Ishikawa (cell line): Measurements from ENCODE around the gene HECTD4.

Experiments
- CEBPB ChIP-seq: IDR thresholded peaks from 2 replicates; pipeline ENCODE4 v1.6.1; 2012
- CREB1 ChIP-seq: IDR thresholded peaks from 2 replicates; pipeline ENCODE4 v1.6.1; 2012; ENCODE audit warnings: low read depth
- EGR1 ChIP-seq: IDR thresholded peaks from 2 replicates; pipeline ENCODE4 v1.6.1; 2012
- EP300 ChIP-seq: IDR thresholded peaks from 2 replicates; pipeline ENCODE4 v1.6.1; 2012; ENCODE audit warnings: borderline replicate concordance
- FOXM1 ChIP-seq: IDR thresholded peaks from 2 replicates; pipeline ENCODE4 v1.6.1; 2012; ENCODE audit warnings: low read depth, borderline replicate concordance
- NFIC ChIP-seq: IDR thresholded peaks from 2 replicates; pipeline ENCODE4 v1.6.1; 2012
- RAD21 ChIP-seq: IDR thresholded peaks from 2 replicates; pipeline ENCODE4 v1.6.1; 2012; ENCODE audit warnings: low read depth
- REST ChIP-seq: IDR thresholded peaks from 2 replicates; pipeline ENCODE4 v1.6.1; 2012; ENCODE audit warnings: low read depth, mild to moderate bottlenecking
- TAF1 ChIP-seq: IDR thresholded peaks from 2 replicates; pipeline ENCODE4 v1.6.1; 2012; ENCODE audit warnings: low read depth, mild to moderate bottlenecking
- TCF12 ChIP-seq: IDR thresholded peaks from 2 replicates; pipeline ENCODE4 v1.6.1; 2012; ENCODE audit warnings: low read depth
- TEAD4 ChIP-seq: IDR thresholded peaks from 2 replicates; pipeline ENCODE4 v1.6.1; 2012
- USF1 ChIP-seq: IDR thresholded peaks from 2 replicates; pipeline ENCODE4 v1.6.1; 2012
- YY1 ChIP-seq: IDR thresholded peaks from 2 replicates; pipeline ENCODE4 v1.6.1; 2012; ENCODE audit warnings: low read depth
- ZBTB7A ChIP-seq: IDR thresholded peaks from 2 replicates; pipeline ENCODE4 v1.6.1; 2012; ENCODE audit warnings: low read depth
- TF ChIP-seq, protein P1 (sequence below): IDR thresholded peaks from 2 replicates; pipeline ENCODE4 v1.6.1; 2012

Gene HECTD4

GRCh38 chr12:112216223-112216622 is 166.0 kb downstream of the HECTD4 start:
- TF ChIP-seq CREB1 (no peak), REST (no peak), TCF12 (no peak), RAD21 (no peak), NFIC (no peak), EP300 (no peak), TEAD4 (no peak), USF1 (no peak), CEBPB (no peak), TAF1 (no peak), FOXM1 (no peak), ZBTB7A (no peak), YY1 (no peak), EGR1 (no peak)
- TF ChIP-seq, protein P1, sequence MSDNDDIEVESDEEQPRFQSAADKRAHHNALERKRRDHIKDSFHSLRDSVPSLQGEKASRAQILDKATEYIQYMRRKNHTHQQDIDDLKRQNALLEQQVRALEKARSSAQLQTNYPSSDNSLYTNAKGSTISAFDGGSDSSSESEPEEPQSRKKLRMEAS = no peak

- TF ChIP-seq USF1 = no peak
- TF ChIP-seq NFIC = no peak
- no peak for TF ChIP-seq ZBTB7A
- TF ChIP-seq YY1 = no peak
- no peak for TF ChIP-seq EGR1
- no peak for TF ChIP-seq EP300
- TF ChIP-seq REST = no peak
- no peak for TF ChIP-seq TEAD4
- no peak for TF ChIP-seq CEBPB
- no peak for TF ChIP-seq TCF12
- no peak for TF ChIP-seq RAD21
- TF ChIP-seq, protein P1 = no peak
- TF ChIP-seq TAF1 = no peak
- TF ChIP-seq CREB1 = no peak
- TF ChIP-seq FOXM1 = no peak
Observed at GRCh38 chr12:112214064-112214463, 168.2 kb downstream of the HECTD4 start.

DNA sequence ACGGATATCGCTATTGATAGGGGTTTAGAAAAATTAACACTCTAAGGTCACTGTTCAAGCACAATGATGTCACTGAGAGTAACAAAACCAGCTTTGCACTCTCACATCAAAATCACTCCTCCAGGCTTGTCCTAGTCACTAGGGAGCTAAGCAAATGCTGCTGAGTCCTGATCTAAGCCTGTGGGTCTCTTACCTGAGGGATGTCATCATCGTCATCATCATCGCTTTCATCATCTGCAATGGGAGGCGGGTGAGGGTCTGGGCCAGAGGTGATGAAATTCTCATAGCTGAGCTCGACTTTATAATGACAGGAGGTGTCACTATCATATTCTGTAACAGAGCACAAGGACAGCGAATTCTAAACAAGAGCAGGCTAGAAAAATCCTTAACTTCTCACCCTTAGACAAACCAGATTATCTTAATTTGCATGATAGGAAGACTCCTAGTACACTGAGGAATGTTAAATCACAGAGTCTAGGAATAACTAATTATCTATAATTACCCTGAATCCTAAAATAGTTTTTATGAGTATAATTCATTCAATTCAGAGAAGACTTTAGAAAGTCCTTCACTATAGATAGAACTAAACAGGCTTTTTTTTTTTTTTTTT is 173.8 kb downstream of the HECTD4 start:
- TF ChIP-seq FOXM1 (no peak), EP300 (no peak), CEBPB (no peak), USF1 (no peak), RAD21 (no peak), EGR1 (no peak)

DNA sequence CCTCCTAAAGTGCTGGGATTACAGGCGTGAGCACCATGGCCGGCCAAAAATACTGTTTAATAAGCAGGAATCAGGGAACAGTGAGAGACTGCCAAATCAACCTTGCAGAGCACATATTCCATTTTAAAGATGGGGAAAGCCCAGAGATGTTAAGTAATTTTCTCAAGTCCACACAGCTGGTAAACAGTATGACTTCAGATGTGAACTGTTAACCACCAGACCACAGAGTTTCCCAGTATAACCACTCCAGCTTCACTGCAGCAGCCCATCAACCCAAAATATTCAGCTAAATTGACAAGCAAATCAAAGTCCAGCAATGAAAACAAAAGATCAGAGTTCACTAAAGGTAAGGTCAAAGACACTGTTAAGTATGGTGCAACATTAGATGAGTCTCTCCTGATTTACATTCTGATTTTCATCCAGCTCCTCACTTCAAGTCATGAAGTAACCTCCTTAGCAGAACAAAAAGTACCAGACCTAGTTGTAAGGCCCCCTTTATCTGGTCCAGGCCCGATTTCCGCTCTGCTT is 174.8 kb downstream of the HECTD4 start:
- TF ChIP-seq USF1 (no peak), CREB1 (no peak), RAD21 (no peak), ZBTB7A (no peak), TEAD4 (no peak), EGR1 (no peak), CEBPB (no peak), REST (no peak), YY1 (no peak), TAF1 (no peak)
- TF ChIP-seq, protein P1 = no peak
